GM18505 (cell line): Measurements from ENCODE around the gene PDHX.
"Not testable (repeated sequence)": the region's sequence is repeated elsewhere in the genome, so short reads cannot be mapped to it uniquely, and the experiment has no call there.

Experiments used
- ATAC-seq: cut with Tn5 transposase; IDR thresholded peaks from one replicate; pipeline ENCODE4 v1.9.1; 2021; ENCODE audit not compliant: unreplicated experiment
- POLR2A ChIP-seq: IDR thresholded peaks from 4 replicates; pipeline ENCODE4 v1.6.1; 2011; ENCODE audit warnings: borderline replicate concordance; ENCODE audit not compliant: insufficient read depth, insufficient read length; ENCODE audit errors: extremely low read depth

Gene PDHX

GRCh38 chr11:34916015-34916842 lies at the start of gene PDHX, which contains the start of gene APIP:
Gene PDHX, plus strand, starts transcription at chr11:34916618. Its CDS starts 38 bp downstream, at chr11:34916656.
Gene APIP, minus strand, starts transcription at chr11:34916379. Its CDS starts 95 bp downstream, at chr11:34916284.
- peak; percentile 90 for ATAC-seq
- peak; percentile 95 for TF ChIP-seq POLR2A

- ATAC-seq: no peak
- no peak for TF ChIP-seq POLR2A
Measured at GRCh38 chr11:34869425-34869824, 47.0 kb upstream of the PDHX start.

GRCh38 chr11:34870548-34871196 lies 45.7 kb upstream of the PDHX start:
- no peak for ATAC-seq
- no peak for TF ChIP-seq POLR2A

GRCh38 chr11:34874202-34874601 lies 42.2 kb upstream of the PDHX start:
- no peak for ATAC-seq
- no peak for TF ChIP-seq POLR2A

- TF ChIP-seq POLR2A: no peak
- ATAC-seq: no peak
Measured at GRCh38 chr11:34877375-34877975, 38.9 kb upstream of the PDHX start.

GRCh38 chr11:34881900-34882299 lies 34.5 kb upstream of the PDHX start:
- no peak for ATAC-seq
- TF ChIP-seq POLR2A: no peak

- no peak for ATAC-seq
- no peak for TF ChIP-seq POLR2A
Measured at GRCh38 chr11:34886609-34887008, 29.8 kb upstream of the PDHX start.

GRCh38 chr11:34887260-34887659 lies 29.2 kb upstream of the PDHX start:
- no peak for TF ChIP-seq POLR2A
- ATAC-seq: no peak

GRCh38 chr11:34890089-34890488 lies 26.3 kb upstream of the PDHX start:
- no peak for ATAC-seq
- TF ChIP-seq POLR2A: no peak

- no peak for TF ChIP-seq POLR2A
Measured at GRCh38 chr11:34890812-34891211, 25.6 kb upstream of the PDHX start.

GRCh38 chr11:34891611-34892010 lies 24.8 kb upstream of the PDHX start:
- no peak for ATAC-seq
- TF ChIP-seq POLR2A: no peak

More at GRCh38 chr11:34890812-34891211, 25.6 kb upstream of the PDHX start:
- no peak for ATAC-seq

GRCh38 chr11:34893416-34893815 lies 23.0 kb upstream of the PDHX start:
- no peak for ATAC-seq

GRCh38 chr11:34896191-34896590 lies 20.2 kb upstream of the PDHX start:
- not testable (repeated sequence) for ATAC-seq

More at GRCh38 chr11:34893416-34893815, 23.0 kb upstream of the PDHX start:
- no peak for TF ChIP-seq POLR2A
